Measurements from ENCODE around the gene TMEM175. TPM values are rescaled to one million over a fixed set of nuclear protein-coding genes. Genes with fewer than 3 reads are reported as not detected.
A peak's percentile ranks its signal among the peaks of the same experiment; 100 is the strongest.
"Not testable (repeated sequence)": the region's sequence is repeated elsewhere in the genome, so short reads cannot be mapped to it uniquely, and the experiment has no call there.

Gene TMEM175
- total RNA-seq, 1 donor, result 13.8 TPM

- no peak for TF ChIP-seq CTCF (IDR thresholded peaks at IDR 0.05; ENCODE audit: insufficient read depth, low read length)
- no peak for DNase-seq (ENCODE audit: low read depth)
- H3K4me3 ChIP-seq (ENCODE audit: low read depth, low read length), result peak overlapping the region; percentile 77
Measured at GRCh38 chr4:971666-972500, 39.6 kb downstream of the TMEM175 start.

DNA sequence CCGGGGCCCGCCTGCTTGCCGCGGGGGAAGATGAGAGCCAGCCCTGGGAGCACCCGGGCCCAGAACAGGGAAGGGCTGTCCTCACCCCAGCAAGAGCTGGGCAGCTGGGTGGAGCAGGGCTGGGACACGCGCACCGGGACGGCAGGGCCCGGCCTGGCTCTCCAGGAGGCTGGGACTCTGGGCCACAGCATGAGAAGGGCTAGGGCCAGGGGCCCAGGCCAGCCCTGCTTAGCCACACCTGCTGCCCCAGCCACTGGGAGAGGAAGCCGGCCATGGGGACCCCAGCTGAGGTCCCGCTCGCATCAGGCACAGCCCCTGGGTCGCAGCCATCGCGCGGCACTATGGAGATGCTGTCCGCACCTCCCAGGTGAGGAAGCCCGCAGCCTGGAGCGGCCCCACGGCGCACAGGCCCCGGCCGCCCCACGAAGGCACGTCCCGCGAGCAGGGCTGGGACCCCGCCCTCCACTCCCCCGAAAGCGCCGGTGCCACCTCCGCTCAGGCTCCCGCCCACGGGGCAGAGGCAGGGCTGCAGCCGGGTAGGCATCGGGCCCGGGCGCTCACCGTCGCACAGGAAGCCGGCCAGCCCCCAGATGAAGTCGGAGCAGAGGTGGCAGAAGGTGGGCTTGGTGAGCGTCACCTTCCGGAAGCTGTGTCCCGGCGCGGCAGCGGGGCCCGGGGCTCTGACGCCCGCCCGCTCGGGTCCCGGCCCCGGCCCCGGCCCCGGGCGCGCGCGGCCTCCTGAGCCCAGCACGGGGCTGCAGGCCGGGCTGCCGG lies 40.6 kb downstream of the TMEM175 start:
- TF ChIP-seq CTCF (IDR thresholded peaks at IDR 0.05; ENCODE audit: insufficient read depth, low read length), result no peak
- peak; percentile 12 for DNase-seq (ENCODE audit: low read depth)
- peak overlapping the region; percentile 77 for H3K4me3 ChIP-seq (ENCODE audit: low read depth, low read length)

DNA sequence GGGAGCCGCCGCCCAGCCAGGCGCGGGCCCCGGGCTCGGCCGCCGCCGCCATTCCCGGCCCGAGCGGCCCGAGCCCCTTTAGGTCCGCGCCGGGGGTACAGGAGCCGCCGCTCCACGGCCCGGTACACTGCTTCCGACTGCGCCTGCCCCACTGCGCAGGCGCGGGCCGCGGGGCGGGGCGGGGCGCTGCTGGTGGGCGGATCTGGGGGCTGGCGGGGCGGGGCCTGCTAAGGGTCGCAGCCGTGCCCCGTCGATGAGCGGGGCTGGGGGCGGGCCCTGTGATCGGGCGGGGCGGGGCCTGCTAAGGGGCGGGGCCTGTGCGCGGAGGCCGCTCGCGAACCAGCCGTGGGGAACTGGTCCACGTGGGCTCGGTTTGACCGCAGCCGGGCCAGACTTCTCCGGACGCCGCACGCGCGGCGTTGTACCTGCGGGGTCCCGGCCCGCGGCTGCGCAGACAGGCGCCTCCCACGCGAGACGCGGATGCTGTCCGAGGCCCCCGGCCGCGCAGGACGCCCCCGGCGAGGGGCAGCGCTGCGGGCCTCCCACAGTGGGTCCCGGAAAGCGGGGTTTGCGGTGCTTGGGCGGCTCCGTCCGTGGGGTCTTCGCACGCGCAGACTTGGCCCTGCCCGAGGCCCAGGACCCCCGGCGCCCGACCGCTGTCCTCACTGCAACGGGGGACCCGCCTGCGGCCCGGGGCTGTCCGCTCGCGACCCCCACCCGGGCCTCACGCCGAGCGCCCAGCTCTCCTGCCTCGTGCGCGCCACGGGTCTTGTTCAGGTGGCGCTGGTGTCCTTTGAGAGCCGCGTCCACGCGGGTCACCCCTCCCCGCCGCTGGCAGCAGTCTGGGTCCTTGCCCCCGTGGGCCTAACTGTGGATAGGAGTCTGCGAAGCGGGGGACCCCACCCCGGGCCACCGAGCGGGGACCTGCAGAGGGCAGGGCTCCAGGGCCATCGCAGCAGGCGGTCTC lies 41.5 kb downstream of the TMEM175 start, which contains the start of gene DGKQ:
TSS of gene DGKQ (minus strand) at position 139 of the 967 bp plus-strand sequence. CDS start at position 52, 87 bp downstream.
- DNase-seq (ENCODE audit: low read depth), result peak; percentile 77
- peak within 1 kb of the TSS; percentile 77 for H3K4me3 ChIP-seq (ENCODE audit: low read depth, low read length)
- no peak for TF ChIP-seq CTCF (IDR thresholded peaks at IDR 0.05; ENCODE audit: insufficient read depth, low read length)

GRCh38 chr4:974668-975067 lies 42.4 kb downstream of the TMEM175 start:
- no peak for TF ChIP-seq CTCF (IDR thresholded peaks at IDR 0.05; ENCODE audit: insufficient read depth, low read length)
- H3K4me3 ChIP-seq (ENCODE audit: low read depth, low read length), result no peak overlapping the region
- DNase-seq (ENCODE audit: low read depth), result no peak

GRCh38 chr4:976016-976415 lies 43.8 kb downstream of the TMEM175 start:
- H3K4me3 ChIP-seq (ENCODE audit: low read depth, low read length); DNase-seq (ENCODE audit: low read depth): not testable (repeated sequence)

DNA sequence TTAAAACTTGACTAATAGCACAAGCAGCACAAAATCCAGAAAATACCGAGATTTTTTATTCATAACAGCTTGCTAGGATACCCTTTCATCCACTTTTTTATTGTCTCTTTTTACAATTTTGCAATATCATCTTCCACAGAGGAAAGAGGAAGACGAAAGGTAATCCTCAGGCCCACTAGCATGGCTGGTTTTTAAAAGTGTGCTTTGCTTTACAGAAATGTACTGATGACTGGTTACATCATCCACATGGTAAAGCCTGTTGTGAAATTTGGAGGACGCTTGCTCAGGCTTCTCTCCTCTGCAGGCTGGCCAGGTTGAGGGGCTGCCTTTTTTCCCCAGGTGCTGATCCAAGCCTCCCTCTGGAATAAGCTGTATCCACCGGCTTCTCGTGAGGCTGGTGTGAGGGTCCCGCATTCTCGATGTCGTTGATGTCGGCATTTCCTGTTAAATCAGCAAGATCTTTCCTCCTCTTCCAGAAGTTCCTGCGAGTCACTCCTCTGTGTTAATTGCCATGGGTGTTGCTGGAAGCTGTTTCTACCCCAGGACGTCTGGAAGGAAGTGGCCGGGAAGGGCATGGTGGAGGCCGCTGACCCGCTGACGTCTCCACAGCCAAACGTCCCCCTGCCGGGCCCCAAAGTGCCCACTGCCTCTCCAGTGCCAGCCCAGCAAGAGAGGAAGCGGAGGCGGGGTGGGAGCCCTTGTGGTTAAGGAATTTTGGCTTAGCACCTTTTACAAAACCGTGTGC lies 46.9 kb downstream of the TMEM175 start:
- DNase-seq (ENCODE audit: low read depth), result peak; percentile 48
- TF ChIP-seq CTCF (IDR thresholded peaks at IDR 0.05; ENCODE audit: insufficient read depth, low read length), result no peak
- H3K4me3 ChIP-seq (ENCODE audit: low read depth, low read length), result no peak overlapping the region

Data from fibroblast of the aortic adventitia (primary cell).